GM18508 (cell line): Measurements from ENCODE around the gene MSRB1.

Source experiments
- ATAC-seq: cut with Tn5 transposase; IDR thresholded peaks from one replicate; pipeline ENCODE4 v1.9.1; 2021; ENCODE audit warnings: moderate number of reproducible peaks; ENCODE audit not compliant: insufficient read depth, unreplicated experiment

The MSRB1 gene

GRCh38 chr16:1919327-1919998 lies 23.5 kb downstream of the MSRB1 start:
- ATAC-seq = no peak

- ATAC-seq = no peak
These were observed 24.4 kb downstream of the MSRB1 start, which contains the start of gene HS3ST6 for GRCh38 chr16:1918351-1919326. Gene HS3ST6, minus strand, starts transcription at chr16:1918415. Its CDS starts 92 bp downstream, at chr16:1918323.

- ATAC-seq = no peak
These were observed 25.2 kb downstream of the MSRB1 start for GRCh38 chr16:1917665-1918350.

GRCh38 chr16:1917056-1917664 lies 25.8 kb downstream of the MSRB1 start:
- ATAC-seq = no peak

GRCh38 chr16:1916640-1916990 lies 26.4 kb downstream of the MSRB1 start:
- ATAC-seq = no peak

GRCh38 chr16:1915732-1916639 lies 27.0 kb downstream of the MSRB1 start:
- no peak for ATAC-seq

- ATAC-seq = no peak
These were observed 28.0 kb downstream of the MSRB1 start for GRCh38 chr16:1914988-1915387.

GRCh38 chr16:1914084-1914608 lies 28.9 kb downstream of the MSRB1 start:
- no peak for ATAC-seq

GRCh38 chr16:1913327-1914083 lies 29.5 kb downstream of the MSRB1 start:
- ATAC-seq = no peak

- no peak for ATAC-seq
These were observed 30.8 kb downstream of the MSRB1 start for GRCh38 chr16:1912215-1912543.

- ATAC-seq = no peak
These were observed 31.4 kb downstream of the MSRB1 start for GRCh38 chr16:1911467-1912214.

GRCh38 chr16:1909561-1910231 lies 33.3 kb downstream of the MSRB1 start:
- ATAC-seq = no peak

GRCh38 chr16:1908983-1909382 lies 34.0 kb downstream of the MSRB1 start:
- ATAC-seq = no peak

GRCh38 chr16:1908184-1908583 lies 34.8 kb downstream of the MSRB1 start:
- ATAC-seq = no peak

GRCh38 chr16:1907226-1907860 lies 35.7 kb downstream of the MSRB1 start:
- ATAC-seq = no peak

- ATAC-seq = no peak
These were observed 36.2 kb downstream of the MSRB1 start for GRCh38 chr16:1906846-1907165.
